Osteoblast (primary cell): ENCODE results near the gene NQO2. TPM values are rescaled to one million over a fixed set of nuclear protein-coding genes. Genes with fewer than 3 reads are reported as not detected.
"Not testable (repeated sequence)": the region's sequence is repeated elsewhere in the genome, so short reads cannot be mapped to it uniquely, and the experiment has no call there.

Experiments
- DNase-seq: peaks from one replicate; pipeline ENCODE4 v3.0.0; 2011; ENCODE audit warnings: low spot score, mixed read lengths; ENCODE audit not compliant: insufficient read length; ENCODE audit errors: missing footprints
- H2AFZ ChIP-seq: 2 replicates; pipeline ENCODE4 v1.6.0; 2011; ENCODE audit warnings: mild to moderate bottlenecking, low read length
- H3K27ac ChIP-seq: 2 replicates; pipeline ENCODE4 v1.5.1; 2011; ENCODE audit warnings: mild to moderate bottlenecking, low read depth, low read length, moderate library complexity
- H3K27me3 ChIP-seq: 2 replicates; pipeline ENCODE4 v1.6.0; 2012; ENCODE audit warnings: mild to moderate bottlenecking, control low read depth, inconsistent platforms, low read length, moderate library complexity; ENCODE audit not compliant: insufficient read depth
- H3K36me3 ChIP-seq: 2 replicates; pipeline ENCODE4 v1.5.1; 2011; ENCODE audit warnings: mild to moderate bottlenecking, low read length, control low read depth, moderate library complexity; ENCODE audit not compliant: insufficient read depth
- H3K4me1 ChIP-seq: 2 replicates; pipeline ENCODE4 v1.5.1; 2011; ENCODE audit warnings: mild to moderate bottlenecking, low read length, control low read depth, moderate library complexity; ENCODE audit not compliant: insufficient read depth
- H3K4me2 ChIP-seq: 2 replicates; pipeline ENCODE4 v1.6.0; 2011; ENCODE audit warnings: mild to moderate bottlenecking, low read length; ENCODE audit not compliant: insufficient read depth
- H3K4me3 ChIP-seq: fragments of 200-600 bp; sonication (generic); 3 replicates; pipeline ENCODE4 v1.5.1; 2012; ENCODE audit warnings: mild to moderate bottlenecking, low read length, inconsistent platforms; ENCODE audit not compliant: insufficient read depth
- H3K79me2 ChIP-seq: 2 replicates; pipeline ENCODE4 v1.6.0; 2012; ENCODE audit warnings: mild to moderate bottlenecking, low read length, control low read depth, inconsistent platforms; ENCODE audit not compliant: insufficient read depth
- H3K9me3 ChIP-seq: 2 replicates; pipeline ENCODE4 v1.5.1; 2011; ENCODE audit warnings: low read depth, low read length, control low read depth
- H4K20me1 ChIP-seq: 2 replicates; pipeline ENCODE4 v1.6.0; 2012; ENCODE audit warnings: mild to moderate bottlenecking, low read length, control low read depth; ENCODE audit not compliant: insufficient read depth
- total RNA-seq: library from RNA; depleted of rRNA; stranded (reverse); fragments of >200 nt; gene quantifications from 2 replicates; pipeline ENCODE4 v1.2.3, GENCODE V29; 2012
- TF ChIP-seq, protein P1 (sequence below): IDR thresholded peaks from 2 replicates; pipeline ENCODE4 v1.5.1; 2011; ENCODE audit warnings: mild to moderate bottlenecking, low read depth, low read length, moderate library complexity; ENCODE audit errors: extremely low read depth

NQO2 gene
- total RNA-seq, 1 donor: 45.2 TPM

DNA sequence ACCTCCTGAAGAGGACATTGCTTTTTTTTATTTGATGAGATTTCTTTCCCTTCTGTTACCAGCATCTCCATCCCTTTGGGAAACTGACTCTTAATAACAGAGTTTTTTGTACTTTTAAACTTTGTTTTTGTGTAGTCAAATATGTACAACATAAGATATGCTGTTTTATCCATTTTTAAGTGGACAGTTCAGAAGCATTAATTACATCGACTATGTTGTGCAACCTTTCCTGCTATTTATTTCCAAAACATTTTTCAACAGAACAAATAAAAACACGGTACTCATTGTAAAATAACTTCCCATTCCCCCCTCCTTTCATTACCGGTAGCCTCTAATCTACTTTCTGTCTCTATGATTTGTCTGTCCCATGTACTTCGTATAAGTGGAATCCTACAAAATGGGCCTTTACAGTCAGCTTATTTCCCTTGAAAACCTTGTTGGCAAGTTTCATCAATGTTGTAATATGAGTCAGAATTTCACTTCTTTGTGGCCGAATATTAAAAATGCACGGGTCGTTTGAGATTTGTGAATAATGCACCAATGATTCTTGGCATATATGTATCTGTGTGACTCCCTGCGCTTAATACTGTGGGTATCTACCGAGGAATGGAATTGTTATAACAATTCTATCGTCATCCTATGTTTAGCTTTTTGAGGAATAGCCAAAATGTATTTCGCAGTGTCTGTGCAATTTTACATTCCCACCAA lies 57.5 kb downstream of the NQO2 start:
- Histone ChIP-seq H4K20me1 (no peaks in the 10 kb centered on the region), H3K4me1 (peaks cover 9% of the 10 kb centered on the region), H2AFZ (no peak overlapping the region), H3K9me3 (no peaks in the 10 kb centered on the region), H3K79me2 (no peaks in the 10 kb centered on the region), H3K27me3 (no peaks in the 10 kb centered on the region), H3K36me3 (no peaks in the 10 kb centered on the region), H3K4me3 (no peak overlapping the region), H3K27ac (no peak overlapping the region), H3K4me2 (no peak overlapping the region)
- TF ChIP-seq, protein P1, sequence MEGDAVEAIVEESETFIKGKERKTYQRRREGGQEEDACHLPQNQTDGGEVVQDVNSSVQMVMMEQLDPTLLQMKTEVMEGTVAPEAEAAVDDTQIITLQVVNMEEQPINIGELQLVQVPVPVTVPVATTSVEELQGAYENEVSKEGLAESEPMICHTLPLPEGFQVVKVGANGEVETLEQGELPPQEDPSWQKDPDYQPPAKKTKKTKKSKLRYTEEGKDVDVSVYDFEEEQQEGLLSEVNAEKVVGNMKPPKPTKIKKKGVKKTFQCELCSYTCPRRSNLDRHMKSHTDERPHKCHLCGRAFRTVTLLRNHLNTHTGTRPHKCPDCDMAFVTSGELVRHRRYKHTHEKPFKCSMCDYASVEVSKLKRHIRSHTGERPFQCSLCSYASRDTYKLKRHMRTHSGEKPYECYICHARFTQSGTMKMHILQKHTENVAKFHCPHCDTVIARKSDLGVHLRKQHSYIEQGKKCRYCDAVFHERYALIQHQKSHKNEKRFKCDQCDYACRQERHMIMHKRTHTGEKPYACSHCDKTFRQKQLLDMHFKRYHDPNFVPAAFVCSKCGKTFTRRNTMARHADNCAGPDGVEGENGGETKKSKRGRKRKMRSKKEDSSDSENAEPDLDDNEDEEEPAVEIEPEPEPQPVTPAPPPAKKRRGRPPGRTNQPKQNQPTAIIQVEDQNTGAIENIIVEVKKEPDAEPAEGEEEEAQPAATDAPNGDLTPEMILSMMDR: no peak
- DNase-seq: no peak

DNA sequence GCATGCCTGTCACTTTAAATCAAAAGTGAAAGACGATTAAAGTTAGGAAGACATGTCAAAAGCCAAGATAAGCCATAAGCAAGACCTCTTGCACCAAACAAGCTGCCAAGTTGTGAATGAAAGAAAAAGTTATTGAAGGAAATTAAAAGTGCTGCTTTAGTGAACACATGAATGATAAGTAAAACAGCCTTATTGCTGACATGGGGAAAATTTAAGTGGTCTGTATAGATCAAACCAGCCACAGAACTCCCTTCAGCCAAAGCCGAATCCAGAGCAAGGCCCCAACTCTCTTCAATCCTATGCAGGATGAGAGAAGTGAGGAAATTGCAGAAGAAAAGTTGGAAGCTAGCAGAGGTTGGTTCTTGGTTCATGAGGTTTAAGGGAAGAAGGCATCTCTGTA lies 59.3 kb downstream of the NQO2 start:
- Histone ChIP-seq H3K36me3 (no peaks in the 10 kb centered on the region), H3K4me1 (peaks cover 10% of the 10 kb centered on the region), H3K4me2 (no peak overlapping the region), H3K79me2 (no peaks in the 10 kb centered on the region), H2AFZ (no peak overlapping the region), H3K4me3 (no peak overlapping the region), H4K20me1 (no peaks in the 10 kb centered on the region), H3K27me3 (no peaks in the 10 kb centered on the region), H3K27ac (no peak overlapping the region), H3K9me3 (no peaks in the 10 kb centered on the region)
- TF ChIP-seq, protein P1: no peak
- no peak for DNase-seq

DNA sequence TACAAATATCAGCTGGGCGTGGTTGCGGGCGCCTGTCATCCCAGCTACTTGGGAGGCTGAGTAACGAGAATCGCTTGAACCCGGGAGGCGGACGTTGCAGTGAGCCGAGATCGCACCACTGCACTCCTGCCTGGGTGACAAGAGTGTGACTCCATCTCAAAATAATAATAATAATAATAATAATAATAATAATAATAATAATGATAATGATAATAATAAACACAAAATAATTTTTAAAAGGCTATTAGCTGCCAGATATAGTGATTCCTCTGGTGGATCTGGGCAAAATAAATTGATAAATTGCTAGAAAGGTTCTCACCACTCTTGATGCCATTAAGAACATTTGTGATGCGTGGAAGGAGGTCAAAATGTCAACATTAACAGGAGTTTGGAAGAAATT lies 60.4 kb downstream of the NQO2 start:
- not testable (repeated sequence) for H3K9me3 ChIP-seq, H3K27ac ChIP-seq, DNase-seq, H3K4me1 ChIP-seq, H3K27me3 ChIP-seq, H4K20me1 ChIP-seq, H3K79me2 ChIP-seq, H3K36me3 ChIP-seq, H2AFZ ChIP-seq, H3K4me3 ChIP-seq, H3K4me2 ChIP-seq

DNA sequence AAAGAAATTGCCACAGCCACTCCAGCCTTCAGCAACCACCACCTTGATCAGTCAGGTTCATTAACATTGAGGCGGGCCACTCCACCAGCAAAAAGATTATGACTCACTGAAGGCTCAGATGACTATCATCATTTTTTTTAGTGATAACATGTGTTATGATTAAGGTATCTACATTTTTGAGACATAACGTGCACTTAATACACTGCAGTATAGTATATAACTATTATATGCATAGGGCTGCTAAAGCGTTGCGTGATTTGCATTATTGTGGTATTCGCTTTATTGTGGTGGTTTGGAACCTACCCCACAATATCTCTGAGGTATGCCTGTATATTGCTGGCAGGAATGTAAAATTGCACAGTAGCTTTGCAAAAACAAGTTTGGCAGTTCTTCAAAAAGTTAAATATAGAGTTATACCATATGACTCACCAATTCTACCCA lies 61.8 kb downstream of the NQO2 start:
- TF ChIP-seq, protein P1: peak; percentile 40
- DNase-seq: peak; percentile 71

DNA sequence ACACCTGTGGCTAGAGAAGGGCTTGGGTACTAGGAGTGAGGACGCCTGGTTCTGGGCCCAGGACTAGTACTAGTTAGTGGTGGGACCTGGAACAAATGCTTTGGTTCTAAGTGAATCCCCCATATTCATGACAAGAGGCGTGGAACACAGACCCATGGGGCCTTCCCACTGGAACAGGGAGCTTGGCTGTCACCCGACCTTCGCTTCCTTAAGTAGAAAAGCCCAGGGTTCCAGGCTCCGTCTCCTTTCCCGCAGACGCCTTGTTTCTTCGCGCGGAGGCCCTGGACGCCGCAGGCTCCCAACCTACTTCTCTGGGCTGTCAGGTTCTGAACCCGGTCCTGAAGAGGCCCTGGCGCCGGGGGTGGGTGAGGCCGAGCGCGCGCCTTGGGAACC lies 63.6 kb downstream of the NQO2 start:
- H3K4me2 ChIP-seq: peak overlapping the region; percentile 73
- not testable (repeated sequence) for H3K27ac ChIP-seq, H3K27me3 ChIP-seq, H3K36me3 ChIP-seq, H4K20me1 ChIP-seq, DNase-seq, H3K79me2 ChIP-seq, H3K9me3 ChIP-seq, H3K4me1 ChIP-seq, H2AFZ ChIP-seq
- peak overlapping the region; percentile 75 for H3K4me3 ChIP-seq

More for the DNA sequence above, 61.8 kb downstream of the NQO2 start:
- Histone ChIP-seq H4K20me1 (no peaks in the 10 kb centered on the region), H3K27ac (no peak overlapping the region), H3K4me3 (no peak overlapping the region), H3K27me3 (no peaks in the 10 kb centered on the region), H3K36me3 (no peaks in the 10 kb centered on the region), H3K9me3 (no peaks in the 10 kb centered on the region), H3K4me2 (no peak overlapping the region), H3K79me2 (no peaks in the 10 kb centered on the region), H3K4me1 (peaks cover 5% of the 10 kb centered on the region), H2AFZ (no peak overlapping the region)
